Measurements from ENCODE around the gene LRRC4C.

Gene LRRC4C

GRCh38 chr11:40235841-40236240, 1223.6 kb downstream of the LRRC4C start:
- DNase-seq (ENCODE audit: low spot score), result no peak
- POLR2A ChIA-PET (ENCODE audit: low non-redundant PET), result no interaction called here
- no peak overlapping the region for H3K27ac ChIP-seq
- CTCF ChIA-PET, result no interaction called here
- TF ChIP-seq CTCF (conservative IDR thresholded peaks at IDR 0.05; ENCODE audit: low read depth), result no peak

- H3K27ac ChIP-seq, result no peak overlapping the region
- POLR2A ChIA-PET (ENCODE audit: low non-redundant PET), result no interaction called here
- CTCF ChIA-PET, result no interaction called here
- no peak for DNase-seq (ENCODE audit: low spot score)
- TF ChIP-seq CTCF (conservative IDR thresholded peaks at IDR 0.05; ENCODE audit: low read depth), result no peak
These were observed 1228.6 kb downstream of the LRRC4C start for GRCh38 chr11:40230821-40231220.

GRCh38 chr11:40228662-40229061, 1230.8 kb downstream of the LRRC4C start:
- DNase-seq (ENCODE audit: low spot score), result no peak
- TF ChIP-seq CTCF (conservative IDR thresholded peaks at IDR 0.05; ENCODE audit: low read depth), result no peak
- ChIA-PET CTCF (no interaction called here), POLR2A (ENCODE audit: low non-redundant PET) (no interaction called here)
- H3K27ac ChIP-seq, result no peak overlapping the region

GRCh38 chr11:40227730-40228129, 1231.7 kb downstream of the LRRC4C start:
- CTCF ChIA-PET, result interaction anchor here (0.6 kb wide), 1 partner anchor 51 kb away, joined by 4 read pairs; no protein-coding TSS in a partner anchor

GRCh38 chr11:40226654-40227053, 1232.8 kb downstream of the LRRC4C start:
- no peak for DNase-seq (ENCODE audit: low spot score)
- ChIA-PET CTCF (no interaction called here), POLR2A (ENCODE audit: low non-redundant PET) (no interaction called here)
- no peak overlapping the region for H3K27ac ChIP-seq
- TF ChIP-seq CTCF (conservative IDR thresholded peaks at IDR 0.05; ENCODE audit: low read depth), result no peak

More at GRCh38 chr11:40227730-40228129, 1231.7 kb downstream of the LRRC4C start:
- no peak for DNase-seq (ENCODE audit: low spot score)
- TF ChIP-seq CTCF (conservative IDR thresholded peaks at IDR 0.05; ENCODE audit: low read depth), result no peak
- POLR2A ChIA-PET (ENCODE audit: low non-redundant PET), result no interaction called here
- no peak overlapping the region for H3K27ac ChIP-seq

GRCh38 chr11:40223596-40224330, 1235.7 kb downstream of the LRRC4C start:
- POLR2A ChIA-PET (ENCODE audit: low non-redundant PET), result no interaction called here
- CTCF ChIA-PET, result interaction anchor here (0.7 kb wide), 1 partner anchor 47 kb away, joined by 3 read pairs; no protein-coding TSS in a partner anchor
- H3K27ac ChIP-seq, result no peak overlapping the region
- TF ChIP-seq CTCF (conservative IDR thresholded peaks at IDR 0.05; ENCODE audit: low read depth), result no peak
- DNase-seq (ENCODE audit: low spot score), result no peak
